HepG2 (cell line): Measurements from ENCODE around the gene CMIP.

ENCODE experiments used
- CC2D1A ChIP-seq: sonication (generic); formaldehyde crosslinking; IDR thresholded peaks from 2 replicates; pipeline ENCODE4 v1.8.1; 2023; ENCODE audit warnings: mild to moderate bottlenecking, missing genetic modification reagents
- CCAR2 ChIP-seq: fragments of 200-400 bp; formaldehyde crosslinking; optimal IDR thresholded peaks from 2 replicates; pipeline ENCODE3; 2018; ENCODE audit warnings: low read depth, mild to moderate bottlenecking, low read length, moderate library complexity
- CEBPB ChIP-seq: IDR thresholded peaks from 2 replicates; pipeline ENCODE4 v1.6.1; 2011; ENCODE audit warnings: low read depth, low read length, improper control_type of control experiment, borderline replicate concordance
- CTCF ChIP-seq: sonication (generic); formaldehyde crosslinking; IDR thresholded peaks from 2 replicates; pipeline ENCODE4 v1.5.0; 2020; ENCODE audit warnings: mild to moderate bottlenecking, missing genetic modification reagents, moderate library complexity
- MED8 ChIP-seq: sonication (generic); formaldehyde crosslinking; IDR thresholded peaks from 2 replicates; pipeline ENCODE4 v1.8.1; 2023; ENCODE audit warnings: mild to moderate bottlenecking, missing genetic modification reagents; ENCODE audit not compliant: insufficient replicate concordance
- MTA1 ChIP-seq: sonication (generic); formaldehyde crosslinking; IDR thresholded peaks from 2 replicates; pipeline ENCODE4 v1.4.0; 2020; ENCODE audit warnings: missing genetic modification reagents, mild to moderate bottlenecking, borderline replicate concordance
- POLR2A ChIP-seq, 2 experiments: IDR thresholded peaks; 2 replicates each; pipeline ENCODE4 v1.6.1; 2011; ENCODE audit warnings: low read depth in 2 of 2, low read length in 2 of 2, mild to moderate bottlenecking in 1 of 2, moderate library complexity in 1 of 2; ENCODE audit not compliant: insufficient read depth in 1 of 2
- PRDM4 ChIP-seq: sonication (generic); formaldehyde crosslinking; IDR thresholded peaks from 2 replicates; pipeline ENCODE4 v1.9.0; 2021; ENCODE audit warnings: missing genetic modification reagents, borderline replicate concordance
- USF2 ChIP-seq, 2 experiments: sonication (generic) in 1 of 2; formaldehyde crosslinking in 1 of 2; IDR thresholded peaks; 2 replicates each; pipeline versions ENCODE4 v1.5.1 to v1.6.1; 2011 to 2020; ENCODE audit warnings: borderline replicate concordance in 1 of 2, low read depth in 1 of 2, low read length in 1 of 2, mild to moderate bottlenecking in 1 of 2, missing genetic modification reagents in 1 of 2, moderate library complexity in 1 of 2
- ZBTB25 ChIP-seq: IDR thresholded peaks from 2 replicates; pipeline ENCODE4 v1.6.1; 2018; ENCODE audit warnings: missing genetic modification reagents
- ZMAT3 ChIP-seq: sonication (generic); formaldehyde crosslinking; conservative IDR thresholded peaks from 2 replicates; pipeline ENCODE4 v1.7.0; 2021; ENCODE audit warnings: missing genetic modification reagents
- TF ChIP-seq, protein P1 (sequence below): sonication (generic); formaldehyde crosslinking; IDR thresholded peaks from 2 replicates; pipeline ENCODE4 v1.4.0; 2020; ENCODE audit warnings: missing genetic modification reagents

DNA sequence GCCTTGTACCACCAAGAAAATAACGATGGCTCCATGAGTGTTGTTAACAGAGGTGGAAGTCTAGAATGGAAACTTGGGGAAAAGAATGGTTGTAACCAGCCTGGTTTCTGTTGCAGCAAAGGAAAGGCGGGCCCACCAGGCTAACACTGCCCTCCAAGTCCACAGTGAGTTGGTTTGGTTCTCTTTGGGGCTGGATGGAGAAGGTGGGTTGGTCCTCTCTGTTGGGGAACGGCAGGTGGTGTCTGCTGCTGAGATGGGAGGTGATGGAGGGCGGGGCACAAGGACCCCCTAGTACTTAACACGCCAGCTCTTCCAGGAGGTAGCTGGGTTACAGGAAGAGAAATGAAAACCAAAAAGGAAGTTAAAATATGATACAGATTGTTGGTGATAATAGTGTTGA is 257.9 kb downstream of the CMIP start:
- TF ChIP-seq, protein P1, sequence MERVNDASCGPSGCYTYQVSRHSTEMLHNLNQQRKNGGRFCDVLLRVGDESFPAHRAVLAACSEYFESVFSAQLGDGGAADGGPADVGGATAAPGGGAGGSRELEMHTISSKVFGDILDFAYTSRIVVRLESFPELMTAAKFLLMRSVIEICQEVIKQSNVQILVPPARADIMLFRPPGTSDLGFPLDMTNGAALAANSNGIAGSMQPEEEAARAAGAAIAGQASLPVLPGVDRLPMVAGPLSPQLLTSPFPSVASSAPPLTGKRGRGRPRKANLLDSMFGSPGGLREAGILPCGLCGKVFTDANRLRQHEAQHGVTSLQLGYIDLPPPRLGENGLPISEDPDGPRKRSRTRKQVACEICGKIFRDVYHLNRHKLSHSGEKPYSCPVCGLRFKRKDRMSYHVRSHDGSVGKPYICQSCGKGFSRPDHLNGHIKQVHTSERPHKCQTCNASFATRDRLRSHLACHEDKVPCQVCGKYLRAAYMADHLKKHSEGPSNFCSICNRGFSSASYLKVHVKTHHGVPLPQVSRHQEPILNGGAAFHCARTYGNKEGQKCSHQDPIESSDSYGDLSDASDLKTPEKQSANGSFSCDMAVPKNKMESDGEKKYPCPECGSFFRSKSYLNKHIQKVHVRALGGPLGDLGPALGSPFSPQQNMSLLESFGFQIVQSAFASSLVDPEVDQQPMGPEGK (CRISPR knock-in tag): no peak
- TF ChIP-seq USF2 (IDR thresholded peaks at IDR 0.05; ENCODE audit: low read depth, low read length) (no peak), USF2 (CRISPR knock-in tag; IDR thresholded peaks at IDR 0.05; ENCODE audit: borderline replicate concordance) (no peak), CTCF (CRISPR knock-in tag) (no peak), POLR2A (IDR thresholded peaks at IDR 0.05; ENCODE audit: insufficient read depth in 1 of 2, low read depth in 2 of 2, low read length in 2 of 2) (no peak), ZBTB25 (CRISPR knock-in tag) (no peak), CCAR2 (no peak), PRDM4 (CRISPR knock-in tag) (no peak), ZMAT3 (no peak), MTA1 (CRISPR knock-in tag) (no peak), CEBPB (no peak), MED8 (CRISPR knock-in tag) (no peak), CC2D1A (CRISPR knock-in tag) (no peak)
